DMS 273 (cell line): ENCODE data around the gene IL21R.
"Not testable (repeated sequence)": the region's sequence is repeated elsewhere in the genome, so short reads cannot be mapped to it uniquely, and the experiment has no call there.

Experiments used
- DNase-seq: peaks from one replicate; lab custom pipeline; 2025; ENCODE audit not compliant: unreplicated experiment; lab: John Stamatoyannopoulos, UW

The IL21R gene

DNA sequence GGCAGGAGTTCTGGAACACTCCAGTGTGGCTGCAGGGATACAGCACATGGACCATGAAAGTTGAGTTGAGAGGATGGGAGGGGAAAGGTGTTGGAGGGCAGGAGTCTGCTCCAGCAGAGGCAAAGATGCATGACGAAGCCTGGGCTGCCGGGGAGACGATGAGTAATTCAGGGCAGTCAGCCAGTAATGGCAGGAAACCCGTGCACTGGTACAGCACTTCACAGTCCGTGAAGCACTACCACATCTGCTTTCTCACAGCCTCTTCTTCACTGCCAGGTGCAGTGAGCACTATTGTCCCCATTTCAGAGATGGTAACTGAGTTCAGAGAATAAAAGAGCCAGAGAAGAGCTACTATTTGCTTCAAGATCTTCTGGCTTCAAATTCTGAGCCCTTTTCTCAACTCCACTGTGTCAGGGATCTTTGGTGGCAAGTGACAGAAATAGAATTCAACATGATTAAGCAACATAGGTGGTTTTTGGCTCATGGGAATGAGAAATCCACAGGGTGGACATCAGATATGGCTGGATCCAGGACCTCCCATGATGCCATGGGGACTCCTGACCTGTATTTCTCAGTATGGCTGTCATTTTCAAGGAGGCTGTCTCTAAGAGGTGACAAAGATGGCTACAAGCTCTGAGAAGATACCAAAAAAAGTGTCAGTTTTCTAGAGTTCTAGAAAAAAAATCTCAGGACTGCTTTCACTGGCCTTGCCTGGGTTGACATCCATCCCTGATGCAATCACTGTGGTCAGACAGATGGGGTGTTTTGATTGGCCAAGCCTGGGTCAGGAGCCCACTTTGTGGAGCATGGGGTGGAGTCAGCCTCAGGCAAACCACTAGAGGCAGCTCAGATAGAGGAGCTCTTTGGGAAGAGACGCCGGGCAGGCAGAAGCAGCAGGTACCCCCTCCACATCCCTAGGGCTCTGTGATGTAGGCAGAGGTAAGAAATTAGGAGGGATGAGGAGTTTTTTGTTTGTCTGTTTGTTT, 24.7 kb downstream of the IL21R start:
- peak; percentile 75 for DNase-seq

DNA sequence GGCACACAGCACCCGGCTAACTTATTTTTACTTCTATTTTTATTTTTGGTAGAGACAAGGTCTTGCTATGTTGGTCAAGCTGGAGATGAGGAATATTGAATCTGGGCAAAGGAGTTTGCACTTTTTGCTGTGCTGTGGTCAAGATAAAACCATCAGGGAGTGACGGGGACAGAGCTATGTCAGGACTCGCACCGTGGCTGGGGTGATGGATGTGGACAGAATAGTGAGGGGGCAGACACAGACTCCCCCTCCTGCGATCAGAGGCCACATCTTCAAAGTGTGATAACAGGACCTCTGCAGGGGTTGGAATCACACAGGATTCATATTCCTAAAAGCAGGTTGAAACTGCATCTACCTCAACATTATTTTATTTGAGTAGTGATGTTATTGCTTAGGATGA, 25.6 kb downstream of the IL21R start:
- DNase-seq = no peak

- DNase-seq = peak; percentile 23
Observed at GRCh38 chr16:27428026-27428785, 26.2 kb downstream of the IL21R start.

GRCh38 chr16:27429330-27429871, 27.4 kb downstream of the IL21R start:
- no peak for DNase-seq

GRCh38 chr16:27429981-27430441, 28.0 kb downstream of the IL21R start:
- no peak for DNase-seq

GRCh38 chr16:27430512-27430911, 28.5 kb downstream of the IL21R start:
- DNase-seq = no peak

DNA sequence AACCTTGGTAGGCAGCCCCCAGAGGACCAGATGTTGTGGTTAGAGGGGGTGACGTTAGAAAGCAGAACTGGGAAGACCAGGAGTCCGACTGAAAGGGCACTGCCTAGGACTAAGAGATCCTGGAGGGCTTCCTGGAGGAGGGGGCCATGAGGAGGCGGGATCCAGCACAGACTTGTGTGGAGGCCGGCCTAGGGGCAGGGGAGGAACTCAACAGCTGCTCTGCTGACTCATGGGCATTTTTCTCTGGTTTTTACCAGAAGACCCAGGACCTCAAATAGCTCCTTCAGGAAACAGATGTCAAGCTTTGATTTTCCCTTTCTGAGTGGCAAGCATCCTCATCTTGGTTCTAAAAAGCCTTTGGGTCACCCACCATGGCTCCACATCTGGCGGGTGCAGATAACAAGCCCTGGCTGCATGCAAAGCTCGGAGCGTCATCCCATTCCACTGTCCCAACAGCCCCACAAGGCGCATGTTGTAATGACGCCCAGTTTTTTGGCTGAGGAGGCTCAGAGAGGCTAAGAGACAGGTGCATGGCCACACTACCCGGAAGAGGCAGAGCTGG, 29.0 kb downstream of the IL21R start:
- DNase-seq = no peak

DNA sequence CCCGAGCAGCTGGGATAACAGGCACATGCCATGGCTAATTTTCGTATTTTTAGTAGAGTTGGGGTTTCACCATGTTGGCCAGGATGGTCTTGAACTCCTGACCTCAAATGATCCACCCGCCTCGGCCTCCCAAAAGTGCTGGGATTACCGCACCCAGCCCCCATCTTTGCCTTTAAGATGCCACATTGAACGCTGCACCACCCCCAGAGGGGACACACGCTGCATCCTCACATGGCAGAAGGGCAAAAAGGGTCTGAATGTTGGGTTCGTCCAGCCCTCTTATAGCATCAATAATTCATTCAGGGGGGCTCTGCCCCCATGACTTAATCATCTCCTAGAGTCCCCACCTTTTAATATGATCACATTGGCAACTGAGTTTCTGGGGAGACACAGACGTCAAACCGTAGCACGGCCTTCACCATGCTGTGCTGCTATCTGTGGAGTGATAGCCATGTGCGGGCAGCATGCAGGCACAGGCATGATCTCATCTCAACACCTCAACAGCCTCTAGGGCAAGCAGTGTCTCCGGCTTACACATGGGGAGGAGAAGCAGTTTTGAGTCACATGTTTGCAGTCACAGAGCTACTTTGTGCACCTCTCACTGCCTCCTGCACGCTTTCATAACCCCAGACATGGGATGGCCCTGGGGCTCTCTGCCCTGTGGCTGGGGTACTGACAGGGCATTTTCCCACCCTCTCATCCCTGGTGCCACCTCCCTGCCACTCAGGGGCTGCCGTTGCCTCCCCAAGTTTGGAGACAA, 30.0 kb downstream of the IL21R start:
- no peak for DNase-seq

- DNase-seq = no peak
Observed at GRCh38 chr16:27432558-27432957, 30.6 kb downstream of the IL21R start.

DNA sequence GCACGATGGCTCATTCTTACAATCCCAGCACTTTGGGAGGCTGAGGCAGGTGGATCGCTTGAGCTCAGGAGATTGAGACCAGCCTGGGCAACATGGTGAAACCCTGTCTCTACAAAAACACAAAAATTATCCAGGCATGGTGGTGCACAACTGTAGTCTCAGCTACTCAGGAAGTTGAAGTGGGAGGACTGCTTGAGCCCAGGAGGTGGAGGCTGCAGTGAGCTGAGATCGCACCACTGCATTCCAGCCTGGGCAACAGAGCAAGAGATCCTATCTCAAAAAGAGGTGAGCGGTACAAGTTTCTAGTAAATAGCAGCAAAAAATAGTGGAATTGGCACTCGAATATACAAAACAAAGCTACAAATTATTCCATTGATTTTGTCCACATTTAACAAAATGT, 31.2 kb downstream of the IL21R start:
- not testable (repeated sequence) for DNase-seq

DNA sequence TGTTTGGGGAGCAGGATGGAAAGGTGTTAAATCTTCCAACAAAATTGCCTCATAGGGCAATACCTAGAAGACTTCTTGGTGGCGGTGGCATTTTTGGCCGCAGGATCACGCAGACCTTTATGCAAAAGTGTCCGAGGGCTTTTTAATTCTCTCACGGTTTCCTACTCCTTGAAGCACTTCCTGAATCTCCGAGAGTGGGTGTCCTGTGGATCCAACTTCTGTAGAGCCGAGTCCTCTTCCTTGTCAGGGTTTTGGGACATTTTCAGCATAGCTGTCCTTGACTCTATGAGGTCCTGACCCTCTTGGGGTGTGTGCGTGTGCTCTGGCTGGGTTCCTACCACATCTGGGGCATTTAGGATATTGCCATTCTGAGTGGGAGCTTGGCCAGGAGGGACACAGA, 31.7 kb downstream of the IL21R start:
- no peak for DNase-seq

GRCh38 chr16:27434141-27435051, 32.4 kb downstream of the IL21R start:
- DNase-seq = no peak

- not testable (repeated sequence) for DNase-seq
Observed at GRCh38 chr16:27435146-27435545, 33.2 kb downstream of the IL21R start.

GRCh38 chr16:27436065-27436464, 34.1 kb downstream of the IL21R start:
- no peak for DNase-seq

DNA sequence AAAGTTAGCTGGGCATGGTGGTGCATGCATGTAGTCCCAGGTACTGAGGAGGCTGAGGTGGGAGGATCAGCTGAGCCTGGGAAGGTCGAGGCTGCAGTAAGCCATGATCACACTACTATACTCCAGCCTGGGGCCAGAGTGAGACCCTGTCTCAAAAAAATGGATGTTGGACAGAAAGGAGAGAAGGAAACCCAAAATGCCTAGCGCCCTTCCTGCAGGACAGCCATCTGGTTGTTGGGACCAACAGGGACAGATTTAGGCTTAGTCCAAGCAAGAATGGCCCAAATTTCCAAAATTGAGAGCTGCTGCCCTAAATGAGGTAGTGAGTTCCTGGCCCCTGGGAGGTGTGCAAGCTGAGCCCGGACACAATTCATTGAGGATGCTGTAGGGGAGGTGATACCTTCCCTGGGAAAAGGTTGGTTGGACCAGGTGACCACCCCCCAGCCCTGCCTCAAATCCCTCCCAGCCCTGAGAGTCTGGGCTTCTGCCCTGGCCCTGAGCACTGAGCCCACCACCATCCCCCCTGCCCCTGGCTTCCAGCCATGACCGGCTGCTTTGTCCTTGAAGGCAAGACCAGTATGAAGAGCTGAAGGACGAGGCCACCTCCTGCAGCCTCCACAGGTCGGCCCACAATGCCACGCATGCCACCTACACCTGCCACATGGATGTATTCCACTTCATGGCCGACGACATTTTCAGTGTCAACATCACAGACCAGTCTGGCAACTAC, 35.1 kb downstream of the IL21R start:
- DNase-seq = no peak

DNA sequence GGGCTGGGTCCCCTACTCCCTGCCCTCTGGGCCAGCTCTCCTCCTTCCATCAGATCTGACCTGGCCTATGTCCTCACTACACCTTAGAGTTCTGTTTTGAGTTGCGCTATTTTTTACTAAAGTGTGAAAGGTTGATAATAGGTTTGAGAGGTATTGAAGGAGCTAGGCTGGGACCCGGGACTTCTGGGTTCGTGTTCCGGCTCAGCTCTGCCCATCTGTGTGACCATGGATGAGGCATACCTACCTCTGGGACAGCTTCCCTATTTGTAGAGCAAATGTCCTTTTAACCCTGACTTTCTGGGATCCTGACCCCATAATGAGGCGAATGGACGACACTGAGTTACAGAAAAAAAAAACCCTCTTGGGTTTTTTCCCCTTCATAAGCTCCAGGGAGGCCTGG, 36.0 kb downstream of the IL21R start:
- DNase-seq = no peak

DNA sequence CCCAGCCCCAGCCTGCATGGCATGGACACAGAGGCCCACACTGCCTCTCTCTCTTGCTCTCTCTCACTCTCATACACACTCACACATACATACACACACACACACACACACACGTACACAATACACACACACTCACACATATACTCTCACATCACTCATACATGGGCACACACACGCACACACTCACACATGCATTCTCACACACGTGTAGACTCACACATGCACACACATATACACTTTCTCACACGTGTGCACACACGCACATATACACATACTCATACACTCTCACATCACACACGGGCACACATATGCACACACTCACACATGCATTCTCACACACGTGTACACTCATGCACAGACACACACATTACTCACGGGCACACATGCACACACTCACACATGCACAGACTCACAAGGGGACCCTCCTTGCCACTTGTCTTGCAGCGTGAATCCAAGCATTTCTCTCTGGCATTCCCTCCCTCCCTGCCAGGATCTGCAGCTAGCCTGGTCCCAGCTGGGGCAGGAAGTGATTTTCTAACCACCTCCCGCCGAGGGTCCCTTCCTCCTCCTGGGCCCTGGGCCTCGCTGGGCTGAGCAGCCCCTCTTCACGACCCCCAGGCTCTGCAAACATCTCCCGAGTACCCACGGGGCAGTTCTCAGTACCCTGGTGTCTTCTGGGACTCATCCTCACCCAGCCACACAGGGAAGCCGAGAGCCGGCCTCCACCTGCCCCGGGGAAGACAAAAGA, 37.5 kb downstream of the IL21R start:
- DNase-seq = no peak

DNA sequence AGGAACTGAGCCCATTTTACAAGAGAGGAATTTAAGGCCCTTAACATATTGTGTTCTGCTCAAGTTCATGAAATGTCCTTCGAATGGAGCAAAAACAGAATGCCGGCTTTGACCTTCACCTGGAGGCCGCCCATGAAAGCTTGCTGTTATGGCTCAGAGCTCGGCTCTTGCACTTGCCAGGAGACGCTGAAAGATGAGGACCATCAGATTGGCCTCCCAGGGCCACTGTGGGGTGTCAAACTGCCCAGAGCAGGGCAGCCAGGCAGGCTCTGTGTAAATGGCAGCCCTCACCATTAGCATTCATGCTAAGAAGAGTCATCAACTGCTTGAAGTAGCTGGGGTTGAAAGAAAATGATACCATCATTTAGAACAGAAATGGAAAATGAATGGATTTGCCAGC, 39.3 kb downstream of the IL21R start:
- DNase-seq = no peak
